ENCODE measurements around the gene RHBG. TPM values are rescaled to one million over a fixed set of nuclear protein-coding genes. Genes with fewer than 3 reads are reported as not detected.
"Not testable (repeated sequence)": the region's sequence is repeated elsewhere in the genome, so short reads cannot be mapped to it uniquely, and the experiment has no call there.

The RHBG gene
- total RNA-seq = not detected

GRCh38 chr1:156368889-156369684 is at the start of gene RHBG:
Gene RHBG (plus strand): TSS chr1:156369211. CDS start chr1:156369250, 39 bp downstream.
- no peaks in the 10 kb centered on the region for H3K36me3 ChIP-seq
- in situ Hi-C loops (cut with MboI; ENCODE audit: low pct_ligation_motif_present in 1 of 4, low pct_unique_long_range_greater_than_20kb in 1 of 4, low sequenced_read_pairs in 3 of 4) = no loop called here
- intact Hi-C loops (cut with DNase I; ENCODE audit: low total_unique reads) = no loop called here
- WGBS, 2 donors (ENCODE audit: low coverage in 1 of 2) = 13% methylated on average over 48 of the region's 48 CpGs; no CpG with 5 or more reads in 1 of the 2 donors
- no peaks in the 10 kb centered on the region for H3K9me3 ChIP-seq
- H3K27ac ChIP-seq = no peak within 1 kb of the TSS
- TF ChIP-seq POLR2AphosphoS5 (IDR thresholded peaks at IDR 0.05) (no peak), POLR2A (IDR thresholded peaks at IDR 0.05) (no peak), EP300 (IDR thresholded peaks at IDR 0.05; ENCODE audit: low read depth) (no peak)
- TF ChIP-seq, protein P1, sequence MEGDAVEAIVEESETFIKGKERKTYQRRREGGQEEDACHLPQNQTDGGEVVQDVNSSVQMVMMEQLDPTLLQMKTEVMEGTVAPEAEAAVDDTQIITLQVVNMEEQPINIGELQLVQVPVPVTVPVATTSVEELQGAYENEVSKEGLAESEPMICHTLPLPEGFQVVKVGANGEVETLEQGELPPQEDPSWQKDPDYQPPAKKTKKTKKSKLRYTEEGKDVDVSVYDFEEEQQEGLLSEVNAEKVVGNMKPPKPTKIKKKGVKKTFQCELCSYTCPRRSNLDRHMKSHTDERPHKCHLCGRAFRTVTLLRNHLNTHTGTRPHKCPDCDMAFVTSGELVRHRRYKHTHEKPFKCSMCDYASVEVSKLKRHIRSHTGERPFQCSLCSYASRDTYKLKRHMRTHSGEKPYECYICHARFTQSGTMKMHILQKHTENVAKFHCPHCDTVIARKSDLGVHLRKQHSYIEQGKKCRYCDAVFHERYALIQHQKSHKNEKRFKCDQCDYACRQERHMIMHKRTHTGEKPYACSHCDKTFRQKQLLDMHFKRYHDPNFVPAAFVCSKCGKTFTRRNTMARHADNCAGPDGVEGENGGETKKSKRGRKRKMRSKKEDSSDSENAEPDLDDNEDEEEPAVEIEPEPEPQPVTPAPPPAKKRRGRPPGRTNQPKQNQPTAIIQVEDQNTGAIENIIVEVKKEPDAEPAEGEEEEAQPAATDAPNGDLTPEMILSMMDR (IDR thresholded peaks at IDR 0.05) = no peak
- peak; percentile 71 for DNase-seq
- H3K27me3 ChIP-seq = peaks cover 71% of the 10 kb centered on the region
- H3K4me3 ChIP-seq = peak within 1 kb of the TSS in 3 of 4 donors; percentile 27 to 47 (median 33)
- H3K4me1 ChIP-seq = peaks cover 0 to 8% (median 3%) of the 10 kb centered on the region in 4 donors

- DNase-seq = no peak
- Histone ChIP-seq H3K4me3 (no peak overlapping the region), H3K4me1 (no peaks in the 10 kb centered on the region), H3K27ac (no peak overlapping the region), H3K27me3 (no peaks in the 10 kb centered on the region), H3K9me3 (no peaks in the 10 kb centered on the region), H3K36me3 (peaks cover 0 to 96% (median 46%) of the 10 kb centered on the region in 4 donors)
- TF ChIP-seq, protein P1 (IDR thresholded peaks at IDR 0.05) = peak; percentile 31 to 50 (median 39)
- TF ChIP-seq POLR2AphosphoS5 (IDR thresholded peaks at IDR 0.05) (no peak), EP300 (IDR thresholded peaks at IDR 0.05; ENCODE audit: low read depth) (no peak)
- WGBS, 2 donors (ENCODE audit: low coverage in 1 of 2) = 83 to 91% methylated on average over 1 of the region's 1 CpG
- in situ Hi-C loops (cut with MboI; ENCODE audit: low pct_ligation_motif_present in 1 of 4, low pct_unique_long_range_greater_than_20kb in 1 of 4, low sequenced_read_pairs in 3 of 4) (no loop called here), intact Hi-C loops (cut with DNase I; ENCODE audit: low total_unique reads) (no loop called here)
Measured at GRCh38 chr1:156319664-156320063, 49.3 kb upstream of the RHBG start.

- H3K27me3 ChIP-seq = no peaks in the 10 kb centered on the region
- H3K36me3 ChIP-seq = peaks cover 0 to 95% (median 46%) of the 10 kb centered on the region in 4 donors
- in situ Hi-C loops (cut with MboI; ENCODE audit: low pct_ligation_motif_present in 1 of 4, low pct_unique_long_range_greater_than_20kb in 1 of 4, low sequenced_read_pairs in 3 of 4) = no loop called here
- 74 to 88% methylated on average over 3 of the region's 3 CpGs for WGBS, 2 donors (ENCODE audit: low coverage in 1 of 2)
- no peak overlapping the region for H3K27ac ChIP-seq
- no peak for TF ChIP-seq POLR2A (IDR thresholded peaks at IDR 0.05)
- no peak for DNase-seq
- no peak overlapping the region for H3K4me3 ChIP-seq
- H3K4me1 ChIP-seq = no peaks in the 10 kb centered on the region
- no peaks in the 10 kb centered on the region for H3K9me3 ChIP-seq
- intact Hi-C loops (cut with DNase I; ENCODE audit: low total_unique reads) = no loop called here
Measured at GRCh38 chr1:156320560-156320959, 48.5 kb upstream of the RHBG start.

DNA sequence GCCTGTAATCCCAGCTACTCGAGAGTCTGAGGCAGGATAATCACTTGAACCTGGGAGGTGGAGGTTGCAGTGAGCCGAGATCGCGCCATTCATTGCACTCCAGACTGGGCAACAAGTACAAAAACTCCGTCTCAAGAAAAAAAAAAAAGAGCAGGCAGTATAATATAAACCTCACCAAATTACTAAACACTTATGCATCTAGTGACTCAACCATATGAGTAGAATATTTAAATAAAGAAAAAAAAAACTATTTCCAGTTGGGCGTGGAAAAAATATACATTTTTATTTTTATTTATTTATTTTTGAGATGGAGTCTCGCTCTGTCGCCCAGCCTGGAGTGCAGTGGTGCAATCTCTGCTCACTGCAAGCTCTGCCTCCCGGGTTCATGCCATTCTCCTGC is 45.8 kb upstream of the RHBG start:
- H3K27me3 ChIP-seq; H3K4me3 ChIP-seq; H3K4me1 ChIP-seq; H3K27ac ChIP-seq; in situ Hi-C loops (cut with MboI; ENCODE audit: low pct_ligation_motif_present in 1 of 4, low pct_unique_long_range_greater_than_20kb in 1 of 4, low sequenced_read_pairs in 3 of 4); DNase-seq; intact Hi-C loops (cut with DNase I; ENCODE audit: low total_unique reads); H3K9me3 ChIP-seq: not testable (repeated sequence)
- WGBS, 2 donors (ENCODE audit: low coverage in 1 of 2) = 92 to 93% methylated on average over 9 of the region's 9 CpGs
- peaks cover 0 to 73% (median 35%) of the 10 kb centered on the region in 4 donors for H3K36me3 ChIP-seq

DNA sequence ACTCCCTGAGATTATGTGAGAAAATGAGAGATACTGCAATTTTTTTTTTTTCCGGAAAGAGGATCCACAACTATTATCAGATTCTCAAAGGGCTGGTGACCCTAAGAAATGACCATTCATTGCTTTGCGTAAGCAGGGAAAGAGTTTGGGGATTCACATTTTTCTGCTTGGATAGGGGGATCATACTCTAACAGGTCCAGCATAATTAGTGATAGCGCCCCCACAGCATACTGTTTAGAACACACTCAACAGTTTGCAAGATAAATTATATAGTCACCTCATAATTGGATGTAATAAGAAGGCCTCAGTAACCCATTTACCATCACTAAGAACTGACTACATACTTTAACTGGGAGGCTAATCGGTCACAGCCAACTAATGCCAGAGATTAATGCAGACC is 32.8 kb upstream of the RHBG start:
- TF ChIP-seq POLR2A (IDR thresholded peaks at IDR 0.05) = no peak
- TF ChIP-seq EP300 (IDR thresholded peaks at IDR 0.05; ENCODE audit: low read depth) = no peak
- TF ChIP-seq POLR2AphosphoS5 (IDR thresholded peaks at IDR 0.05) = no peak
- TF ChIP-seq, protein P1 (IDR thresholded peaks at IDR 0.05) = no peak
- H3K27me3 ChIP-seq = no peaks in the 10 kb centered on the region
- DNase-seq = no peak
- in situ Hi-C loops (cut with MboI; ENCODE audit: low pct_ligation_motif_present in 1 of 4, low pct_unique_long_range_greater_than_20kb in 1 of 4, low sequenced_read_pairs in 3 of 4) (no loop called here), intact Hi-C loops (cut with DNase I; ENCODE audit: low total_unique reads) (no loop called here)
- no peak overlapping the region for H3K4me3 ChIP-seq
- 73% methylated on average over 4 of the region's 4 CpGs for WGBS, 2 donors (ENCODE audit: low coverage in 1 of 2)
- H3K36me3 ChIP-seq = peaks cover 0 to 35% (median 15%) of the 10 kb centered on the region in 4 donors
- no peaks in the 10 kb centered on the region for H3K9me3 ChIP-seq
- no peak overlapping the region for H3K27ac ChIP-seq
- H3K4me1 ChIP-seq = peaks cover 13 to 21% (median 19%) of the 10 kb centered on the region in 4 donors
